Smooth muscle cell (in vitro differentiated cells): ENCODE measurements around the gene CXCR5. TPM values are rescaled to one million over a fixed set of nuclear protein-coding genes. Genes with fewer than 3 reads are reported as not detected.

Source experiments
- DNase-seq: peaks from one replicate; lab custom pipeline; 2025; ENCODE audit not compliant: unreplicated experiment; lab: John Stamatoyannopoulos, UW
- H2AFZ ChIP-seq: fragments of 200-600 bp; sonication (generic); 2 replicates; pipeline ENCODE4 v1.6.0; 2016; ENCODE audit warnings: antibody characterized with exemption, low read depth, mild to moderate bottlenecking
- H3F3A ChIP-seq: fragments of 200-600 bp; sonication (generic); 2 replicates; pipeline ENCODE4 v1.6.0; 2017; ENCODE audit warnings: antibody characterized with exemption, low read depth
- H3K27ac ChIP-seq: fragments of 200-600 bp; sonication (generic); 2 replicates; pipeline ENCODE4 v1.5.1; 2016; ENCODE audit warnings: low read depth, mild to moderate bottlenecking
- H3K27me3 ChIP-seq: fragments of 200-600 bp; sonication (generic); 2 replicates; pipeline ENCODE4 v1.6.1; 2016; ENCODE audit warnings: low read depth, mild to moderate bottlenecking
- H3K36me3 ChIP-seq: fragments of 200-600 bp; sonication (generic); 2 replicates; pipeline ENCODE4 v1.5.1; 2016; ENCODE audit warnings: low read depth
- H3K4me1 ChIP-seq: fragments of 200-600 bp; sonication (generic); 2 replicates; pipeline ENCODE4 v1.5.1; 2016; ENCODE audit warnings: low read depth
- H3K4me2 ChIP-seq: fragments of 200-600 bp; sonication (generic); 2 replicates; pipeline ENCODE4 v1.6.0; 2016; ENCODE audit warnings: mild to moderate bottlenecking
- H3K4me3 ChIP-seq: fragments of 200-600 bp; sonication (generic); 2 replicates; pipeline ENCODE4 v1.5.1; 2016; ENCODE audit warnings: mild to moderate bottlenecking
- H3K79me2 ChIP-seq: fragments of 200-600 bp; sonication (generic); 2 replicates; pipeline ENCODE4 v1.6.0; 2016; ENCODE audit warnings: low read depth, mild to moderate bottlenecking
- H3K9ac ChIP-seq: fragments of 200-600 bp; sonication (generic); 2 replicates; pipeline ENCODE4 v1.6.0; 2016; ENCODE audit warnings: low read depth
- H3K9me3 ChIP-seq: fragments of 200-600 bp; sonication (generic); replicated peaks from 2 replicates; pipeline ENCODE4 v1.5.1; 2016; ENCODE audit warnings: low read depth
- H4K20me1 ChIP-seq: fragments of 200-600 bp; sonication (generic); 2 replicates; pipeline ENCODE4 v1.6.0; 2016; ENCODE audit warnings: low read depth
- WGBS: methylation state at CpG from one replicate; pipeline ENCODE4 v1.1.7; 2016; ENCODE audit warnings: low lambda C conversion rate; 5-methylcytosine and 5-hydroxymethylcytosine counted together
- polyA plus RNA-seq: library from polyadenylated mRNA; unstranded; fragments of >200 nt; fragmentation: Nextera tagmentation; extraction: Ambion mirVana; gene quantifications from 2 replicates; pipeline ENCODE4 v1.2.1, GENCODE V29; 2016
- total RNA-seq: library from RNA; depleted of rRNA; stranded (reverse); fragments of >200 nt; gene quantifications from 2 replicates; pipeline ENCODE4 v1.2.3, GENCODE V29; 2014
- TF ChIP-seq, protein P1 (sequence below): fragments of 200-600 bp; sonication (generic); IDR thresholded peaks from 2 replicates; pipeline ENCODE4 v1.5.1; 2017; ENCODE audit warnings: borderline replicate concordance, mild to moderate bottlenecking, antibody characterized with exemption; ENCODE audit not compliant: insufficient read depth, poor library complexity, severe bottlenecking

The CXCR5 gene
- total and polyA plus RNA-seq, 2 experiments from 2014 or later, result not detected

DNA sequence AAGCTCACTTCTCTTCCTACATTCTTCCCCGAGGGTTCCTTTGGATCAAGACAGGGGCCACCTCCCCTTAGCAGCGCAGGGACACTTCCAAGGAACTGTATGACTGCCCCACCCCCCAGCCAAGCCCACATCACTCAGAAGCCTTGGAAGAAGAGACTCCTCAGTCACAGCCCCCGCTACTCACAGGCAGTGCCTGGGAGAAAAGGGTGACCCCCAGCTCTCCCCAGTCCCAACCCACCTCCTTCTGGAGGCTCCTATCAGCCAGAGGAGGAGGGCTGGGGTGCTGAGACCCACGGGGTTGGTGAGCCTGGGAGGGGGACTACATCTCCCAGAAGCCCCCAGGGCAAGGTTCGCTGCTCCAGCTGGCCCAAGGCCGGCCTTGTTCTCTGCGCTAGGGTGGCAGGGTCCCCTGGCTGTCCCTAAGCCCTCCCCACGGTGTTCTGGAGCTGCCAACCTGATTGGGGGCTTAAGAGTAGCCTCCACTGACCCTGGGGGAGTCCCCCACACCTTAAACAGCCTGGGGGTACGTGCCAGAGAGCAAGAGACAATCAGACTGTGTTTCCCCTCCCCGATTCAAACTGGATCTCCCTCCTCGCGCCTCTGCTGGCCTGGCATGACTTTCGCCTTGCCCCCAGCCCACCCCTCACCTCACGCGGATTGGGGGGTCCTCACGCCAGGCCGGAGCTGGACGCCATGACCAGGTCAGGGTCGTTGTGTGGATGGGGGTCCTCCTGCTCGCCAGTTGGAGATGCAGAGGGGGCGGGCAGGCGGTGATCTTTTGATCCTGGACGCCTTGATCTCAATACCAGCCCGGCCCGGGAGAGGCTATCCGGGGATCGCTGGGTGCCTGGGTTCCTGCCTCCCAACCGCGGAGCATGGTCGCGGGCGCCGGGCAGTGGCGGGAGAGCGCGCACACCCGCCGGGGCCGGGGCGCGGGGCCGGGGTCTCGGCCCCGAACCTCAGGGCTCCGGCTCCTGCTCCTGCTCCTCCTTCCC lies 41.2 kb downstream of the CXCR5 start:
- no peaks in the 10 kb centered on the region for H3K36me3 ChIP-seq
- peaks cover 21% of the 10 kb centered on the region for H3F3A ChIP-seq
- peak overlapping the region; percentile 82 for H3K4me3 ChIP-seq
- peak overlapping the region; percentile 100 for H3K27ac ChIP-seq
- H3K9me3 ChIP-seq, result no peaks in the 10 kb centered on the region
- TF ChIP-seq, protein P1, sequence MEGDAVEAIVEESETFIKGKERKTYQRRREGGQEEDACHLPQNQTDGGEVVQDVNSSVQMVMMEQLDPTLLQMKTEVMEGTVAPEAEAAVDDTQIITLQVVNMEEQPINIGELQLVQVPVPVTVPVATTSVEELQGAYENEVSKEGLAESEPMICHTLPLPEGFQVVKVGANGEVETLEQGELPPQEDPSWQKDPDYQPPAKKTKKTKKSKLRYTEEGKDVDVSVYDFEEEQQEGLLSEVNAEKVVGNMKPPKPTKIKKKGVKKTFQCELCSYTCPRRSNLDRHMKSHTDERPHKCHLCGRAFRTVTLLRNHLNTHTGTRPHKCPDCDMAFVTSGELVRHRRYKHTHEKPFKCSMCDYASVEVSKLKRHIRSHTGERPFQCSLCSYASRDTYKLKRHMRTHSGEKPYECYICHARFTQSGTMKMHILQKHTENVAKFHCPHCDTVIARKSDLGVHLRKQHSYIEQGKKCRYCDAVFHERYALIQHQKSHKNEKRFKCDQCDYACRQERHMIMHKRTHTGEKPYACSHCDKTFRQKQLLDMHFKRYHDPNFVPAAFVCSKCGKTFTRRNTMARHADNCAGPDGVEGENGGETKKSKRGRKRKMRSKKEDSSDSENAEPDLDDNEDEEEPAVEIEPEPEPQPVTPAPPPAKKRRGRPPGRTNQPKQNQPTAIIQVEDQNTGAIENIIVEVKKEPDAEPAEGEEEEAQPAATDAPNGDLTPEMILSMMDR, result no peak
- WGBS, result 0% methylated on average over 27 of the region's 45 CpGs
- H3K4me1 ChIP-seq, result peaks cover 44% of the 10 kb centered on the region
- no peaks in the 10 kb centered on the region for H3K27me3 ChIP-seq
- H3K9ac ChIP-seq, result peak overlapping the region; percentile 84
- H4K20me1 ChIP-seq, result peaks cover 53% of the 10 kb centered on the region
- peaks cover 40% of the 10 kb centered on the region for H3K79me2 ChIP-seq
- H3K4me2 ChIP-seq, result peak overlapping the region; percentile 91
- DNase-seq, result no peak
- no peak overlapping the region for H2AFZ ChIP-seq

- TF ChIP-seq, protein P1, result no peak
- H3K9ac ChIP-seq, result no peak overlapping the region
- peak overlapping the region; percentile 69 for H3K4me3 ChIP-seq
- peaks cover 26% of the 10 kb centered on the region for H4K20me1 ChIP-seq
- no peak overlapping the region for H2AFZ ChIP-seq
- peaks cover 5% of the 10 kb centered on the region for H3F3A ChIP-seq
- DNase-seq, result no peak
- peaks cover 22% of the 10 kb centered on the region for H3K4me1 ChIP-seq
- 20% methylated on average over 7 of the region's 7 CpGs for WGBS
- peak overlapping the region; percentile 89 for H3K4me2 ChIP-seq
- peaks cover 27% of the 10 kb centered on the region for H3K79me2 ChIP-seq
- no peaks in the 10 kb centered on the region for H3K9me3 ChIP-seq
- peak overlapping the region; percentile 85 for H3K27ac ChIP-seq
- H3K36me3 ChIP-seq, result no peaks in the 10 kb centered on the region
- no peaks in the 10 kb centered on the region for H3K27me3 ChIP-seq
Measured at GRCh38 chr11:118927554-118928100, 43.9 kb downstream of the CXCR5 start.

DNA sequence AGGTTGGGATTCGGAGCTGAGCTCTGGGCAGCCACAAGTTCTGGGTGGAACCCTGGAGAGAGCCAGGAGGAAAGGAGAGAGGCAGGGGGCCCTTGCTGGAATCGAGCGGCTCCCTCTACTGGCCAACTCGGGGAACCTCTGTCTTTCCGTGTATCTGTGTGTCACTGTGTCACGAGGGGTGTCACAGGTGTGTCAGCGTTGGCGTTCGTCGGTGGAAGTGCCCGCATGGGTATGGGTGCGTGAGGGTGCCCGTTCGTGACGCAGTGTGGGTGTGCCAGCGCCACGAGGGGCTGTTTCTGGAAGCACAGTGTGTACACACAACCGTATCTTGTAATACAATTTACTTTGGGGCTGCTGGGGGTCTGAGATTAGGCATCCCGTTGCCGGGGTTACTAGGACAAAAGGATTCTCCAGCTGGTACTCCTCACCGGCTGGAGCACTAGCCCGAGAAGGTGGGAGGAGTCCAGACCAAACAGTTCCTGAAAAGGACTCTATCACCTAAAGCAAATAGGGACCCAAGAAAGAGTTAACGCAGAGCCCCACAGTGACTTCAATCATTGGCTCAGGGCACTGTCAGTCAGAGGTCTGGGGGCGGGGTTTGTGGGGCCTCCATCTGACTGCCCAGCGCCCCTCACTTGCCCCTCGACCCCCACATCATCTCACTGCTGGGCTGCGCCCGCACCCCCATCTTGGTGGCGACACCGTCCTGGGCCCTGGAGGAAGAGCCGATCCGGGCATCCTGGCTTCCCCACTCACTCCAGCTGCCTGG lies 44.6 kb downstream of the CXCR5 start:
- Histone ChIP-seq H3K9me3 (no peaks in the 10 kb centered on the region), H3K27me3 (no peaks in the 10 kb centered on the region), H4K20me1 (peaks cover 20% of the 10 kb centered on the region), H3K4me1 (peaks cover 16% of the 10 kb centered on the region), H3K9ac (peak overlapping the region; percentile 78), H3K4me2 (peak overlapping the region; percentile 89), H3K4me3 (peak overlapping the region; percentile 69), H3K79me2 (peaks cover 21% of the 10 kb centered on the region), H2AFZ (peak overlapping the region; percentile 85), H3F3A (peaks cover 3% of the 10 kb centered on the region), H3K27ac (peak overlapping the region; percentile 85), H3K36me3 (no peaks in the 10 kb centered on the region)
- TF ChIP-seq, protein P1, result peak; percentile 77
- DNase-seq, result peak; percentile 92
- WGBS, result under 1% methylated on average over 31 of the region's 32 CpGs
